OCI-LY3 (cell line): ENCODE results near the gene MS4A6E.
A peak's percentile ranks its signal among the peaks of the same experiment; 100 is the strongest.

Experiments used
- H2AFZ ChIP-seq: fragments of 200-600, 300-600 bp; shearing (Covaris generic); 2 replicates; pipeline ENCODE4 v1.6.0; 2014; ENCODE audit warnings: antibody characterized with exemption, low read depth, low read length
- H3K27ac ChIP-seq: fragments of 200-600, 300-600 bp; sonication (generic); 2 replicates; pipeline ENCODE4 v1.5.1; 2014; ENCODE audit warnings: mild to moderate bottlenecking, low read length, moderate library complexity, mixed read lengths
- H3K27me3 ChIP-seq: fragments of 200-600, 300-600 bp; sonication (generic); 2 replicates; pipeline ENCODE4 v1.6.1; 2014; ENCODE audit warnings: low read depth, low read length, mixed read lengths
- H3K36me3 ChIP-seq: fragments of 200-600, 300-600 bp; sonication (generic); replicated peaks from 2 replicates; pipeline ENCODE3; 2014; ENCODE audit warnings: low read depth, low read length, mixed read lengths
- H3K4me1 ChIP-seq: fragments of 300-600, 200-600 bp; sonication (generic); 2 replicates; pipeline ENCODE4 v1.6.1; 2014; ENCODE audit warnings: low read length, mixed read lengths
- H3K4me2 ChIP-seq: fragments of 200-600, 300-600 bp; sonication (generic); 2 replicates; pipeline ENCODE4 v1.6.1; 2014; ENCODE audit warnings: low read length, mixed read lengths
- H3K4me3 ChIP-seq: fragments of 300-600, 200-600 bp; sonication (generic); 2 replicates; pipeline ENCODE4 v1.5.1; 2014; ENCODE audit warnings: antibody characterized with exemption, mild to moderate bottlenecking, low read length, moderate library complexity
- H3K79me2 ChIP-seq: fragments of 300-600, 200-600 bp; shearing (Covaris generic); 2 replicates; pipeline ENCODE4 v1.6.1; 2014; ENCODE audit warnings: mild to moderate bottlenecking, low read length, mixed read lengths
- H3K9ac ChIP-seq: fragments of 300-600, 200-600 bp; shearing (Covaris generic); 2 replicates; pipeline ENCODE4 v1.6.0; 2014; ENCODE audit warnings: mild to moderate bottlenecking, low read length, moderate library complexity
- H3K9me3 ChIP-seq: fragments of 200-600, 300-600 bp; shearing (Covaris generic); 2 replicates; pipeline ENCODE4 v1.6.1; 2014; ENCODE audit warnings: low read length, mixed read lengths; ENCODE audit not compliant: insufficient read depth
- H4K20me1 ChIP-seq: fragments of 200-600, 300-600 bp; sonication (generic); 2 replicates; pipeline ENCODE4 v1.6.1; 2016; ENCODE audit warnings: low read length, mixed read lengths; ENCODE audit not compliant: insufficient read depth
- CTCF ChIP-seq: fragments of 200-600, 300-600 bp; sonication (generic); IDR thresholded peaks from 2 replicates; pipeline ENCODE4 v1.5.1; 2014; ENCODE audit warnings: antibody characterized with exemption, low read length, low read depth
- EZH2phosphoT487 ChIP-seq: fragments of 200-600 bp; shearing (Covaris generic); IDR thresholded peaks from 2 replicates; pipeline ENCODE4 v1.6.1; 2018; ENCODE audit warnings: antibody characterized with exemption, mixed run types, low read depth

MS4A6E gene

DNA sequence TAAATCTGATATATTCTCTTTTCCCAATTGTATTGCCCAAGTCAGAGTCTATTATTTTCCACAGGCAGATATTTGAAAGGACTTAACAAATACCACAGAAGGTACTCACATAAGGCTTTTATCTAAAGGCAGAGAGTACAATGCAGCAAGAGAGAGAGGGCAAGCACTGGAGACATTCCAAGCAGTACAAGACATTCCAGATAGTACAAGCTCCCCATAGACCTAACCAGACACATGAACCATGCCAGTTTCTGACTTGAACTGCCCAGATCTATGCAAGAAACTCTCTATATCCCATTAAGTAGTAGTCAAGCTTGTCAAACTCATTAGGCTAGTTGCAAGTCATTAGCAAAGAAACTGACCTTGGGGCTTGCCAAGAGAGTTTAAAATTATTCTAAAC, 11.2 kb upstream of the MS4A6E start:
- H3K27me3 ChIP-seq = no peaks in the 10 kb centered on the region
- H3K4me2 ChIP-seq = no peak overlapping the region
- H4K20me1 ChIP-seq = no peaks in the 10 kb centered on the region
- no peak overlapping the region for H2AFZ ChIP-seq
- no peak overlapping the region for H3K27ac ChIP-seq
- peaks cover 40% of the 10 kb centered on the region for H3K9me3 ChIP-seq
- no peak overlapping the region for H3K4me3 ChIP-seq
- peaks cover 30% of the 10 kb centered on the region for H3K36me3 ChIP-seq
- H3K4me1 ChIP-seq = peaks cover 35% of the 10 kb centered on the region
- no peak overlapping the region for H3K9ac ChIP-seq
- no peaks in the 10 kb centered on the region for H3K79me2 ChIP-seq
- TF ChIP-seq CTCF (no peak), EZH2phosphoT487 (no peak)

- Histone ChIP-seq H3K36me3 (peaks cover 30% of the 10 kb centered on the region), H2AFZ (no peak overlapping the region), H3K27ac (peak overlapping the region; percentile 10; the same call in 1 of the 2 replicates), H3K79me2 (no peaks in the 10 kb centered on the region), H3K9ac (no peak overlapping the region), H4K20me1 (no peaks in the 10 kb centered on the region), H3K4me2 (peak overlapping the region; percentile 6; the same call in 1 of the 2 replicates), H3K27me3 (no peaks in the 10 kb centered on the region), H3K9me3 (peaks cover 41% of the 10 kb centered on the region), H3K4me1 (peaks cover 35% of the 10 kb centered on the region), H3K4me3 (no peak overlapping the region)
- TF ChIP-seq EZH2phosphoT487 (no peak), CTCF (peak; percentile 27)
Observed at GRCh38 chr11:60316317-60316716, 10.7 kb upstream of the MS4A6E start.

GRCh38 chr11:60318726-60319125, 8.3 kb upstream of the MS4A6E start:
- Histone ChIP-seq H3K9ac (no peak overlapping the region), H3K27me3 (no peaks in the 10 kb centered on the region), H3K79me2 (no peaks in the 10 kb centered on the region), H3K9me3 (peaks cover 35% of the 10 kb centered on the region), H3K27ac (no peak overlapping the region), H3K4me1 (peaks cover 38% of the 10 kb centered on the region), H4K20me1 (no peaks in the 10 kb centered on the region), H2AFZ (peak overlapping the region; percentile 26; the same call in 1 of the 2 replicates), H3K36me3 (peaks cover 26% of the 10 kb centered on the region), H3K4me2 (no peak overlapping the region), H3K4me3 (no peak overlapping the region)
- TF ChIP-seq EZH2phosphoT487 (no peak), CTCF (no peak)

GRCh38 chr11:60321051-60321450, 6.0 kb upstream of the MS4A6E start:
- Histone ChIP-seq H3K9ac (no peak overlapping the region), H3K27ac (no peak overlapping the region), H3K4me3 (no peak overlapping the region), H3K36me3 (peaks cover 26% of the 10 kb centered on the region), H2AFZ (no peak overlapping the region), H3K4me2 (no peak overlapping the region), H3K79me2 (no peaks in the 10 kb centered on the region), H3K4me1 (peaks cover 28% of the 10 kb centered on the region), H4K20me1 (no peaks in the 10 kb centered on the region), H3K9me3 (peaks cover 37% of the 10 kb centered on the region), H3K27me3 (no peaks in the 10 kb centered on the region)
- TF ChIP-seq CTCF (no peak), EZH2phosphoT487 (no peak)
